ENCODE measurements around the gene TTYH3. TPM values are rescaled to one million over a fixed set of nuclear protein-coding genes. Genes with fewer than 3 reads are reported as not detected.
A peak's percentile ranks its signal among the peaks of the same experiment; 100 is the strongest.
"Not testable (repeated sequence)": the region's sequence is repeated elsewhere in the genome, so short reads cannot be mapped to it uniquely, and the experiment has no call there.

TTYH3 gene
- total and polyA plus RNA-seq, 2 donors = 4.4 to 20.4 TPM

GRCh38 chr7:2692543-2692942 is 60.8 kb downstream of the TTYH3 start:
- Histone ChIP-seq H3K36me3 (ENCODE audit: control insufficient read depth in 2 of 2, insufficient read depth in 2 of 2, low read length in 1 of 2) (no peaks in the 10 kb centered on the region), H3K27me3 (ENCODE audit: control insufficient read depth in 2 of 2, insufficient read depth in 1 of 2, low read length in 1 of 2) (peaks cover 29 to 42% of the 10 kb centered on the region in 2 donors), H3K4me3 (ENCODE audit: low read length in 2 of 2) (no peak overlapping the region), H3K4me1 (ENCODE audit: control insufficient read depth in 2 of 2, insufficient read depth in 2 of 2, low read length in 2 of 2) (peaks cover 0 to 10% of the 10 kb centered on the region in 2 donors), H3K9me3 (ENCODE audit: control insufficient read depth in 2 of 2, insufficient read depth in 1 of 2, low read length in 1 of 2) (no peaks in the 10 kb centered on the region), H3K27ac (ENCODE audit: low read depth in 1 of 2, low read length in 1 of 2) (no peak overlapping the region)
- 72% methylated on average over 14 of the region's 14 CpGs for WGBS
- DNase-seq (ENCODE audit: low read depth in 6 of 9, low spot score in 9 of 9) = no peak

- H3K4me3 ChIP-seq (ENCODE audit: low read length in 2 of 2); H3K4me1 ChIP-seq (ENCODE audit: control insufficient read depth in 2 of 2, insufficient read depth in 2 of 2, low read length in 2 of 2); H3K36me3 ChIP-seq (ENCODE audit: control insufficient read depth in 2 of 2, insufficient read depth in 2 of 2, low read length in 1 of 2); H3K9me3 ChIP-seq (ENCODE audit: control insufficient read depth in 2 of 2, insufficient read depth in 1 of 2, low read length in 1 of 2); DNase-seq (ENCODE audit: low read depth in 6 of 9, low spot score in 9 of 9); H3K27ac ChIP-seq (ENCODE audit: low read depth in 1 of 2, low read length in 1 of 2): not testable (repeated sequence)
- H3K27me3 ChIP-seq (ENCODE audit: control insufficient read depth in 2 of 2, insufficient read depth in 1 of 2, low read length in 1 of 2) = peaks cover 18 to 41% of the 10 kb centered on the region in 2 donors
- 95% methylated on average over 19 of the region's 19 CpGs for WGBS
Measured at GRCh38 chr7:2693420-2694121, 61.8 kb downstream of the TTYH3 start.

GRCh38 chr7:2694122-2694436 is 62.3 kb downstream of the TTYH3 start:
- not testable (repeated sequence) for DNase-seq (ENCODE audit: low read depth in 6 of 9, low spot score in 9 of 9); H3K4me3 ChIP-seq (ENCODE audit: low read length in 2 of 2); H3K27ac ChIP-seq (ENCODE audit: low read depth in 1 of 2, low read length in 1 of 2); H3K4me1 ChIP-seq (ENCODE audit: control insufficient read depth in 2 of 2, insufficient read depth in 2 of 2, low read length in 2 of 2); H3K36me3 ChIP-seq (ENCODE audit: control insufficient read depth in 2 of 2, insufficient read depth in 2 of 2, low read length in 1 of 2); H3K9me3 ChIP-seq (ENCODE audit: control insufficient read depth in 2 of 2, insufficient read depth in 1 of 2, low read length in 1 of 2)
- 89% methylated on average over 8 of the region's 8 CpGs for WGBS
- H3K27me3 ChIP-seq (ENCODE audit: control insufficient read depth in 2 of 2, insufficient read depth in 1 of 2, low read length in 1 of 2) = peaks cover 13 to 41% of the 10 kb centered on the region in 2 donors

GRCh38 chr7:2698581-2699288 is 66.9 kb downstream of the TTYH3 start:
- H3K4me3 ChIP-seq (ENCODE audit: low read length in 2 of 2) = no peak overlapping the region
- H3K4me1 ChIP-seq (ENCODE audit: control insufficient read depth in 2 of 2, insufficient read depth in 2 of 2, low read length in 2 of 2) = peaks cover 12 to 17% of the 10 kb centered on the region in 2 donors
- peaks cover 4 to 46% of the 10 kb centered on the region in 2 donors for H3K27me3 ChIP-seq (ENCODE audit: control insufficient read depth in 2 of 2, insufficient read depth in 1 of 2, low read length in 1 of 2)
- 15% methylated on average over 18 of the region's 18 CpGs for WGBS
- peak in 4 of 9 donors; percentile 44 to 78 (median 51) for DNase-seq (ENCODE audit: low read depth in 6 of 9, low spot score in 9 of 9)
- H3K9me3 ChIP-seq (ENCODE audit: control insufficient read depth in 2 of 2, insufficient read depth in 1 of 2, low read length in 1 of 2) = peaks cover 0 to 3% of the 10 kb centered on the region in 2 donors
- no peak overlapping the region for H3K27ac ChIP-seq (ENCODE audit: low read depth in 1 of 2, low read length in 1 of 2)
- H3K36me3 ChIP-seq (ENCODE audit: control insufficient read depth in 2 of 2, insufficient read depth in 2 of 2, low read length in 1 of 2) = no peaks in the 10 kb centered on the region

GRCh38 chr7:2699289-2699620 is 67.5 kb downstream of the TTYH3 start:
- WGBS = 18% methylated on average over 15 of the region's 15 CpGs
- H3K27me3 ChIP-seq (ENCODE audit: control insufficient read depth in 2 of 2, insufficient read depth in 1 of 2, low read length in 1 of 2) = peaks cover 4 to 46% of the 10 kb centered on the region in 2 donors
- H3K4me3 ChIP-seq (ENCODE audit: low read length in 2 of 2) = no peak overlapping the region

GRCh38 chr7:2700141-2700850 is 68.5 kb downstream of the TTYH3 start:
- peaks cover 4 to 46% of the 10 kb centered on the region in 2 donors for H3K27me3 ChIP-seq (ENCODE audit: control insufficient read depth in 2 of 2, insufficient read depth in 1 of 2, low read length in 1 of 2)
- H3K36me3 ChIP-seq (ENCODE audit: control insufficient read depth in 2 of 2, insufficient read depth in 2 of 2, low read length in 1 of 2) = no peaks in the 10 kb centered on the region
- H3K9me3 ChIP-seq (ENCODE audit: control insufficient read depth in 2 of 2, insufficient read depth in 1 of 2, low read length in 1 of 2) = peaks cover 0 to 3% of the 10 kb centered on the region in 2 donors
- WGBS = 97% methylated on average over 40 of the region's 40 CpGs
- H3K4me1 ChIP-seq (ENCODE audit: control insufficient read depth in 2 of 2, insufficient read depth in 2 of 2, low read length in 2 of 2) = peaks cover 12 to 17% of the 10 kb centered on the region in 2 donors
- no peak overlapping the region for H3K27ac ChIP-seq (ENCODE audit: low read depth in 1 of 2, low read length in 1 of 2)
- no peak for DNase-seq (ENCODE audit: low read depth in 6 of 9, low spot score in 9 of 9)
- H3K4me3 ChIP-seq (ENCODE audit: low read length in 2 of 2) = no peak overlapping the region

More at GRCh38 chr7:2699289-2699620, 67.5 kb downstream of the TTYH3 start:
- Histone ChIP-seq H3K9me3 (ENCODE audit: control insufficient read depth in 2 of 2, insufficient read depth in 1 of 2, low read length in 1 of 2) (peaks cover 0 to 3% of the 10 kb centered on the region in 2 donors), H3K36me3 (ENCODE audit: control insufficient read depth in 2 of 2, insufficient read depth in 2 of 2, low read length in 1 of 2) (no peaks in the 10 kb centered on the region), H3K4me1 (ENCODE audit: control insufficient read depth in 2 of 2, insufficient read depth in 2 of 2, low read length in 2 of 2) (peaks cover 12 to 17% of the 10 kb centered on the region in 2 donors), H3K27ac (ENCODE audit: low read depth in 1 of 2, low read length in 1 of 2) (no peak overlapping the region)
- DNase-seq (ENCODE audit: low read depth in 6 of 9, low spot score in 9 of 9) = no peak

- WGBS = 93% methylated on average over 17 of the region's 17 CpGs
- H3K27me3 ChIP-seq (ENCODE audit: control insufficient read depth in 2 of 2, insufficient read depth in 1 of 2, low read length in 1 of 2) = peaks cover 6 to 54% of the 10 kb centered on the region in 2 donors
- DNase-seq (ENCODE audit: low read depth in 6 of 9, low spot score in 9 of 9) = no peak
- no peaks in the 10 kb centered on the region for H3K36me3 ChIP-seq (ENCODE audit: control insufficient read depth in 2 of 2, insufficient read depth in 2 of 2, low read length in 1 of 2)
- peaks cover 0 to 3% of the 10 kb centered on the region in 2 donors for H3K9me3 ChIP-seq (ENCODE audit: control insufficient read depth in 2 of 2, insufficient read depth in 1 of 2, low read length in 1 of 2)
- peaks cover 12 to 17% of the 10 kb centered on the region in 2 donors for H3K4me1 ChIP-seq (ENCODE audit: control insufficient read depth in 2 of 2, insufficient read depth in 2 of 2, low read length in 2 of 2)
- no peak overlapping the region for H3K4me3 ChIP-seq (ENCODE audit: low read length in 2 of 2)
- H3K27ac ChIP-seq (ENCODE audit: low read depth in 1 of 2, low read length in 1 of 2) = no peak overlapping the region
Measured at GRCh38 chr7:2701424-2701823, 69.6 kb downstream of the TTYH3 start.

GRCh38 chr7:2701832-2702593 is 70.2 kb downstream of the TTYH3 start:
- no peak overlapping the region for H3K27ac ChIP-seq (ENCODE audit: low read depth in 1 of 2, low read length in 1 of 2)
- peaks cover 6 to 55% of the 10 kb centered on the region in 2 donors for H3K27me3 ChIP-seq (ENCODE audit: control insufficient read depth in 2 of 2, insufficient read depth in 1 of 2, low read length in 1 of 2)
- no peaks in the 10 kb centered on the region for H3K36me3 ChIP-seq (ENCODE audit: control insufficient read depth in 2 of 2, insufficient read depth in 2 of 2, low read length in 1 of 2)
- H3K4me3 ChIP-seq (ENCODE audit: low read length in 2 of 2) = no peak overlapping the region
- no peak for DNase-seq (ENCODE audit: low read depth in 6 of 9, low spot score in 9 of 9)
- peaks cover 0 to 3% of the 10 kb centered on the region in 2 donors for H3K9me3 ChIP-seq (ENCODE audit: control insufficient read depth in 2 of 2, insufficient read depth in 1 of 2, low read length in 1 of 2)
- peaks cover 12 to 17% of the 10 kb centered on the region in 2 donors for H3K4me1 ChIP-seq (ENCODE audit: control insufficient read depth in 2 of 2, insufficient read depth in 2 of 2, low read length in 2 of 2)
- 89% methylated on average over 12 of the region's 12 CpGs for WGBS

Data from thymus (tissue), 11 donors.